OCI-LY7 (cell line): Measurements from ENCODE around the gene SPATA32. TPM values are rescaled to one million over a fixed set of nuclear protein-coding genes. Genes with fewer than 3 reads are reported as not detected.

ENCODE experiments used
- BruUV-seq: library from RNA; stranded (reverse); fragments of 400-500 nt; replicated peaks from 2 replicates; lab custom pipeline; 2021; lab: Mats Ljungman, UMichigan
- CTCF ChIA-PET: fragments of 300-600 bp; sonication (Branson Sonifier 250); formaldehyde crosslinking; loops from one replicate; lab custom pipeline; 2022; ENCODE audit warnings: antibody characterized with exemption; ENCODE audit not compliant: unreplicated experiment; lab: Charles Lee
- POLR2A ChIA-PET: fragments of 300-600 bp; sonication (Branson Sonifier 250); formaldehyde crosslinking; loops from one replicate; lab custom pipeline; 2022; ENCODE audit warnings: antibody characterized with exemption; lab: Charles Lee
- DNase-seq: peaks from one replicate; pipeline ENCODE4 v3.0.0-alpha.2; 2015; ENCODE audit warnings: low spot score
- H2AFZ ChIP-seq: fragments of 200-600 bp; sonication (generic), shearing (Covaris generic); 2 replicates; pipeline ENCODE4 v1.6.1; 2014; ENCODE audit warnings: mild to moderate bottlenecking, antibody characterized with exemption, low read length, moderate library complexity
- H3K27ac ChIP-seq: fragments of 200-600 bp; sonication (generic); 2 replicates; pipeline ENCODE4 v1.5.1; 2014; ENCODE audit warnings: mixed run types, low read depth, mild to moderate bottlenecking, moderate library complexity, low read length, inconsistent platforms; ENCODE audit not compliant: poor library complexity, severe bottlenecking
- H3K36me3 ChIP-seq: fragments of 200-600 bp; sonication (generic); 2 replicates; pipeline ENCODE4 v1.6.1; 2014; ENCODE audit warnings: mild to moderate bottlenecking, antibody characterized with exemption, low read length, moderate library complexity, mixed read lengths; ENCODE audit not compliant: insufficient read depth
- H3K4me1 ChIP-seq: fragments of 200-600 bp; sonication (generic); 2 replicates; pipeline ENCODE4 v1.5.1; 2014; ENCODE audit warnings: mild to moderate bottlenecking, low read length; ENCODE audit not compliant: insufficient read depth, poor library complexity, severe bottlenecking
- H3K4me2 ChIP-seq: fragments of 200-600 bp; sonication (generic); 2 replicates; pipeline ENCODE4 v1.6.1; 2014; ENCODE audit warnings: mild to moderate bottlenecking, low read length
- H3K4me3 ChIP-seq: fragments of 200-600 bp; sonication (generic); 2 replicates; pipeline ENCODE4 v1.5.1; 2014; ENCODE audit warnings: mild to moderate bottlenecking, low read depth, low read length; ENCODE audit not compliant: poor library complexity, severe bottlenecking
- H3K79me2 ChIP-seq: fragments of 200-600 bp; sonication (generic); 2 replicates; pipeline ENCODE4 v1.6.1; 2016; ENCODE audit warnings: low read depth, mild to moderate bottlenecking, low read length, moderate library complexity, mixed read lengths; ENCODE audit not compliant: insufficient read depth
- H3K9me2 ChIP-seq: fragments of 200-600 bp; sonication (generic); 2 replicates; pipeline ENCODE4 v1.6.1; 2016; ENCODE audit warnings: mild to moderate bottlenecking, low read length, mixed read lengths; ENCODE audit not compliant: insufficient read depth
- H3K9me3 ChIP-seq: fragments of 200-600 bp; sonication (generic); 2 replicates; pipeline ENCODE4 v1.6.1; 2014; ENCODE audit warnings: mild to moderate bottlenecking, mixed run types, low read length, mixed read lengths
- H4K20me1 ChIP-seq: fragments of 200-600 bp; sonication (generic); 2 replicates; pipeline ENCODE4 v1.6.1; 2014; ENCODE audit warnings: mild to moderate bottlenecking, antibody characterized with exemption, low read length, moderate library complexity, mixed read lengths; ENCODE audit not compliant: insufficient read depth
- EZH2phosphoT487 ChIP-seq: fragments of 200-600 bp; sonication (generic); IDR thresholded peaks from 2 replicates; pipeline ENCODE4 v1.6.1; 2018; ENCODE audit warnings: low read depth, borderline replicate concordance, mild to moderate bottlenecking, mixed run types, antibody characterized with exemption, low read length, moderate library complexity, mixed read lengths
- intact Hi-C: fragments of 100-400 bp; cut with micrococcal nuclease; formaldehyde crosslinking; loops from one replicate; pipeline ENCODE4 v1.10.0; 2022; ENCODE audit not compliant: unreplicated experiment
- total RNA-seq, 2 experiments: library from RNA; depleted of rRNA in 1 of 2; stranded (reverse); fragments of >200 nt in 1 of 2; shearing (Covaris generic) in 1 of 2; gene quantifications; 2 replicates each; pipeline ENCODE4 v1.2.3, GENCODE V29; 2014 to 2022
- TF ChIP-seq, protein P1 (sequence below): fragments of 200-600 bp; sonication (generic); conservative IDR thresholded peaks from 2 replicates; pipeline ENCODE4 v1.5.1; 2014; ENCODE audit warnings: mild to moderate bottlenecking, antibody characterized with exemption, low read length, moderate library complexity, mixed read lengths

SPATA32 gene
- total RNA-seq, 2 experiments from 2014 or later = not detected

DNA sequence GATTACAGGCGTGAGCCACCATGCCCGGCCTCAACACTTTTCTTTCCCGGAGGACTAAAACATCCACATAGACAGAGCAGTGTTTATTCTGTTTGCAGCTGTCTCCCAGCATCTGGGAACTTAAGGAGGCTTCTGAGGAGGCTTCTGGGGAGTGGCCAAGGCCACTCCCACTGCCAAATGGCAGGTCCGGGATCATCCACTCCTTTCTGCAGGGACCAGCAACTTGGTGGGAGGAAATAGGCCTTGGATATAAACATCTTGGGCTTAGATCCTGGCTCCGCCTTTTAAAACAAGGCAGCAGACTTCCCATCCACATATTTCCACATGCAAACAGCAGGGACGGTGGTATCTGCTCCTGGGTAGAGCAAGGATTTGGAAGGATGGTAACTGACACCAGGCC lies 14.1 kb upstream of the SPATA32 start:
- Histone ChIP-seq H3K9me2 (no peaks in the 10 kb centered on the region), H3K27ac (no peak overlapping the region), H3K9me3 (no peaks in the 10 kb centered on the region), H3K79me2 (no peaks in the 10 kb centered on the region), H3K4me3 (no peak overlapping the region), H3K36me3 (peaks cover 20% of the 10 kb centered on the region; the same call in 1 of the 2 replicates), H3K4me2 (no peak overlapping the region), H3K4me1 (no peaks in the 10 kb centered on the region), H2AFZ (no peak overlapping the region), H4K20me1 (no peaks in the 10 kb centered on the region)
- BruUV-seq = no TSS peak
- intact Hi-C loops = no loop called here
- POLR2A ChIA-PET = no interaction called here
- no peak for TF ChIP-seq EZH2phosphoT487
- TF ChIP-seq, protein P1, sequence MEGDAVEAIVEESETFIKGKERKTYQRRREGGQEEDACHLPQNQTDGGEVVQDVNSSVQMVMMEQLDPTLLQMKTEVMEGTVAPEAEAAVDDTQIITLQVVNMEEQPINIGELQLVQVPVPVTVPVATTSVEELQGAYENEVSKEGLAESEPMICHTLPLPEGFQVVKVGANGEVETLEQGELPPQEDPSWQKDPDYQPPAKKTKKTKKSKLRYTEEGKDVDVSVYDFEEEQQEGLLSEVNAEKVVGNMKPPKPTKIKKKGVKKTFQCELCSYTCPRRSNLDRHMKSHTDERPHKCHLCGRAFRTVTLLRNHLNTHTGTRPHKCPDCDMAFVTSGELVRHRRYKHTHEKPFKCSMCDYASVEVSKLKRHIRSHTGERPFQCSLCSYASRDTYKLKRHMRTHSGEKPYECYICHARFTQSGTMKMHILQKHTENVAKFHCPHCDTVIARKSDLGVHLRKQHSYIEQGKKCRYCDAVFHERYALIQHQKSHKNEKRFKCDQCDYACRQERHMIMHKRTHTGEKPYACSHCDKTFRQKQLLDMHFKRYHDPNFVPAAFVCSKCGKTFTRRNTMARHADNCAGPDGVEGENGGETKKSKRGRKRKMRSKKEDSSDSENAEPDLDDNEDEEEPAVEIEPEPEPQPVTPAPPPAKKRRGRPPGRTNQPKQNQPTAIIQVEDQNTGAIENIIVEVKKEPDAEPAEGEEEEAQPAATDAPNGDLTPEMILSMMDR = no peak
- DNase-seq = no peak
- CTCF ChIA-PET = no interaction called here

GRCh38 chr17:45274033-45274432 lies 12.1 kb upstream of the SPATA32 start:
- BruUV-seq = no TSS peak

GRCh38 chr17:45273551-45273957 lies 11.7 kb upstream of the SPATA32 start:
- no peak overlapping the region for H2AFZ ChIP-seq
- CTCF ChIA-PET = no interaction called here
- no peak overlapping the region for H3K27ac ChIP-seq
- intact Hi-C loops = no loop called here
- no peak for TF ChIP-seq EZH2phosphoT487
- TF ChIP-seq, protein P1 = no peak
- H3K4me2 ChIP-seq = no peak overlapping the region
- no peaks in the 10 kb centered on the region for H4K20me1 ChIP-seq
- peaks cover 41% of the 10 kb centered on the region for H3K36me3 ChIP-seq
- H3K9me2 ChIP-seq = no peaks in the 10 kb centered on the region
- POLR2A ChIA-PET = no interaction called here
- no peak overlapping the region for H3K4me3 ChIP-seq
- no peaks in the 10 kb centered on the region for H3K9me3 ChIP-seq
- H3K4me1 ChIP-seq = no peaks in the 10 kb centered on the region
- BruUV-seq = no TSS peak
- no peak for DNase-seq
- no peaks in the 10 kb centered on the region for H3K79me2 ChIP-seq

More at GRCh38 chr17:45274033-45274432, 12.1 kb upstream of the SPATA32 start:
- Histone ChIP-seq H3K4me1 (no peaks in the 10 kb centered on the region), H3K4me2 (no peak overlapping the region), H3K79me2 (no peaks in the 10 kb centered on the region), H3K27ac (no peak overlapping the region), H3K36me3 (peaks cover 37% of the 10 kb centered on the region), H3K9me2 (no peaks in the 10 kb centered on the region), H4K20me1 (no peaks in the 10 kb centered on the region), H3K4me3 (no peak overlapping the region), H2AFZ (no peak overlapping the region), H3K9me3 (no peaks in the 10 kb centered on the region)
- ChIA-PET CTCF (no interaction called here), POLR2A (no interaction called here)
- DNase-seq = no peak
- intact Hi-C loops = no loop called here
- TF ChIP-seq, protein P1 = no peak
- no peak for TF ChIP-seq EZH2phosphoT487
